Keratinocyte (primary cell): Measurements from ENCODE around the gene ACTG1. TPM values are rescaled to one million over a fixed set of nuclear protein-coding genes. Genes with fewer than 3 reads are reported as not detected.

ENCODE experiments used
- DNase-seq: peaks from one replicate; pipeline ENCODE4 v3.0.0-alpha.2; 2011; ENCODE audit warnings: low read depth, missing footprints, low spot score
- FAIRE-seq: peaks from 2 replicates; lab custom pipeline; 2011; peaks lifted over from hg19 to GRCh38; lab: Jason Lieb, UNC
- H2AFZ ChIP-seq: 2 replicates; pipeline ENCODE4 v1.6.0; 2012; ENCODE audit warnings: low read length, control low read depth, inconsistent platforms; ENCODE audit not compliant: control insufficient read depth
- H3K27ac ChIP-seq: 2 replicates; pipeline ENCODE4 v1.5.1; 2011; ENCODE audit warnings: low read length; ENCODE audit not compliant: control insufficient read depth, insufficient read depth
- H3K27me3 ChIP-seq: 3 replicates; pipeline ENCODE4 v1.6.0; 2011; ENCODE audit warnings: low read length; ENCODE audit not compliant: control insufficient read depth, insufficient read depth; ENCODE audit errors: extremely low read depth
- H3K36me3 ChIP-seq, 2 experiments: 2 replicates in 1 of 2; 3 replicates in 1 of 2; pipeline ENCODE4 v1.5.1; 2011; ENCODE audit warnings: low read length in 2 of 2, mild to moderate bottlenecking in 1 of 2; ENCODE audit not compliant: control insufficient read depth in 2 of 2, insufficient read depth in 2 of 2; ENCODE audit errors: extremely low read depth in 1 of 2
- H3K4me1 ChIP-seq: 3 replicates; pipeline ENCODE4 v1.5.1; 2011; ENCODE audit warnings: low read length; ENCODE audit not compliant: control insufficient read depth, insufficient read depth; ENCODE audit errors: extremely low read depth
- H3K4me2 ChIP-seq: 3 replicates; pipeline ENCODE4 v1.6.0; 2011; ENCODE audit warnings: low read depth, low read length; ENCODE audit not compliant: control insufficient read depth, insufficient read depth; ENCODE audit errors: extremely low read depth
- H3K4me3 ChIP-seq, 3 experiments: fragments of 200-600 bp in 1 of 3; sonication (generic) in 1 of 3; 2 replicates in 2 of 3; 3 replicates in 1 of 3; pipeline ENCODE4 v1.5.1; 2011 to 2016; ENCODE audit warnings: low read length in 3 of 3, mild to moderate bottlenecking in 3 of 3, control low read depth in 2 of 3, inconsistent platforms in 1 of 3, low read depth in 1 of 3, mixed read lengths in 1 of 3, mixed run types in 1 of 3, moderate library complexity in 1 of 3; ENCODE audit not compliant: control insufficient read depth in 2 of 3, insufficient read depth in 2 of 3; ENCODE audit errors: extremely low read depth in 1 of 3
- H3K79me2 ChIP-seq: 2 replicates; pipeline ENCODE4 v1.6.0; 2012; ENCODE audit warnings: low read length; ENCODE audit not compliant: control insufficient read depth, insufficient read depth
- H3K9ac ChIP-seq: 3 replicates; pipeline ENCODE4 v1.6.0; 2011; ENCODE audit warnings: low read length; ENCODE audit not compliant: control insufficient read depth, insufficient read depth; ENCODE audit errors: extremely low read depth
- H3K9me1 ChIP-seq: 3 replicates; pipeline ENCODE4 v1.6.0; 2011; ENCODE audit warnings: low read length; ENCODE audit not compliant: control insufficient read depth, insufficient read depth; ENCODE audit errors: extremely low read depth
- H3K9me3 ChIP-seq: 2 replicates; pipeline ENCODE4 v1.5.1; 2012; ENCODE audit warnings: low read depth, low read length; ENCODE audit not compliant: control insufficient read depth
- H4K20me1 ChIP-seq: 3 replicates; pipeline ENCODE4 v1.6.0; 2011; ENCODE audit warnings: low read length; ENCODE audit not compliant: control insufficient read depth, insufficient read depth; ENCODE audit errors: extremely low read depth
- EZH2 ChIP-seq: IDR thresholded peaks from one replicate; pipeline ENCODE4 v1.6.1; 2012; ENCODE audit warnings: inconsistent platforms, mild to moderate bottlenecking, low read length, moderate library complexity
- dilution Hi-C: fragments of 300-500 bp; cut with MboI; formaldehyde crosslinking; loops from one replicate; pipeline ENCODE4 v1.7.0; 2020; ENCODE audit warnings: low sequenced_read_pairs; ENCODE audit not compliant: extremely low pct_ligation_motif_present
- polyA plus RNA-seq, 5 experiments: library from polyadenylated mRNA; depleted of rRNA in 3 of 5; stranded (reverse) in 3 of 5; stranded (forward) in 1 of 5; unstranded in 1 of 5; fragments of >200 nt; gene quantifications; 1 replicate in 1 of 5; 2 replicates in 3 of 5; 3 replicates in 1 of 5; pipeline versions ENCODE4 v1.2.1 to v1.2.3, GENCODE V29; 2011 to 2012; ENCODE audit warnings: missing spikeins in 2 of 5, low read depth in 1 of 5, low replicate concordance in 1 of 5
- TF ChIP-seq, protein P1 (sequence below), 3 experiments: IDR thresholded peaks in 1 of 3; conservative IDR thresholded peaks in 1 of 3; optimal IDR thresholded peaks in 1 of 3; 2 replicates in 2 of 3; 3 replicates in 1 of 3; pipeline versions ENCODE3 to v1.5.1; 2011; ENCODE audit warnings: low read length in 3 of 3, mild to moderate bottlenecking in 3 of 3, moderate library complexity in 2 of 3, control low read depth in 1 of 3, inconsistent platforms in 1 of 3; ENCODE audit not compliant: insufficient read depth in 2 of 3; ENCODE audit errors: extremely low read depth in 1 of 3

The ACTG1 gene
- polyA plus RNA-seq, 1 donor (not counting 4 experiments of a cell fraction or from before 2014, with no cell fraction given) = 1,867 TPM

DNA sequence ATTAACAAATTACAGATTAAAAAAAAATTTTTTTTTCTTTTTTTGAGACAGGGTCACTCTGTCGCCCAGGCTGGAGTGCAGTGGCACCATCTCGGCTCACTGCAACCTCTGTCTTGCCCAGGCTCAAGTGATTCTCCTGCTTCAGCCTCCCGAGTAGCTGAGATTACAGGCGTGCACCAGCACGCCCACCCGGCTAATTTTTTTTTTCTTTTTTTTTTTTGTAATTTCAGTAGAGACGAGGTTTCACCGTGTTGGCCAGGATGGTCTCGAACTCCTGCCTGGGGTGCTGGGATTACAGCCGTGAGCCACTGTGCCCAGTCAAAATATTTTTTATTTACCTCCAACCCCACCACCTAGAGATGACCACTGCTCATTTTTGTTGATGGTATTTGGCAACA is 25.5 kb downstream of the ACTG1 start:
- H3K36me3 ChIP-seq = no peaks in the 10 kb centered on the region
- H3K27me3 ChIP-seq = peaks cover 26% of the 10 kb centered on the region
- dilution Hi-C loops = no loop called here
- H3K27ac ChIP-seq = no peak overlapping the region
- no peaks in the 10 kb centered on the region for H3K9me1 ChIP-seq
- no peak overlapping the region for H3K4me3 ChIP-seq
- DNase-seq = no peak
- no peak for FAIRE-seq
- H4K20me1 ChIP-seq = no peaks in the 10 kb centered on the region
- TF ChIP-seq EZH2 = no peak
- TF ChIP-seq, protein P1, sequence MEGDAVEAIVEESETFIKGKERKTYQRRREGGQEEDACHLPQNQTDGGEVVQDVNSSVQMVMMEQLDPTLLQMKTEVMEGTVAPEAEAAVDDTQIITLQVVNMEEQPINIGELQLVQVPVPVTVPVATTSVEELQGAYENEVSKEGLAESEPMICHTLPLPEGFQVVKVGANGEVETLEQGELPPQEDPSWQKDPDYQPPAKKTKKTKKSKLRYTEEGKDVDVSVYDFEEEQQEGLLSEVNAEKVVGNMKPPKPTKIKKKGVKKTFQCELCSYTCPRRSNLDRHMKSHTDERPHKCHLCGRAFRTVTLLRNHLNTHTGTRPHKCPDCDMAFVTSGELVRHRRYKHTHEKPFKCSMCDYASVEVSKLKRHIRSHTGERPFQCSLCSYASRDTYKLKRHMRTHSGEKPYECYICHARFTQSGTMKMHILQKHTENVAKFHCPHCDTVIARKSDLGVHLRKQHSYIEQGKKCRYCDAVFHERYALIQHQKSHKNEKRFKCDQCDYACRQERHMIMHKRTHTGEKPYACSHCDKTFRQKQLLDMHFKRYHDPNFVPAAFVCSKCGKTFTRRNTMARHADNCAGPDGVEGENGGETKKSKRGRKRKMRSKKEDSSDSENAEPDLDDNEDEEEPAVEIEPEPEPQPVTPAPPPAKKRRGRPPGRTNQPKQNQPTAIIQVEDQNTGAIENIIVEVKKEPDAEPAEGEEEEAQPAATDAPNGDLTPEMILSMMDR (optimal IDR thresholded peaks at IDR 0.05 in 1 of 3, IDR thresholded peaks at IDR 0.05 in 1 of 3, conservative IDR thresholded peaks at IDR 0.05 in 1 of 3; ENCODE audit: extremely low read depth in 1 of 3, insufficient read depth in 2 of 3, low read length in 3 of 3) = no peak
- no peak overlapping the region for H3K9ac ChIP-seq
- no peaks in the 10 kb centered on the region for H3K9me3 ChIP-seq
- H2AFZ ChIP-seq = no peak overlapping the region
- H3K4me1 ChIP-seq = peaks cover 4% of the 10 kb centered on the region
- H3K79me2 ChIP-seq = no peaks in the 10 kb centered on the region
- H3K4me2 ChIP-seq = peak overlapping the region; percentile 70

DNA sequence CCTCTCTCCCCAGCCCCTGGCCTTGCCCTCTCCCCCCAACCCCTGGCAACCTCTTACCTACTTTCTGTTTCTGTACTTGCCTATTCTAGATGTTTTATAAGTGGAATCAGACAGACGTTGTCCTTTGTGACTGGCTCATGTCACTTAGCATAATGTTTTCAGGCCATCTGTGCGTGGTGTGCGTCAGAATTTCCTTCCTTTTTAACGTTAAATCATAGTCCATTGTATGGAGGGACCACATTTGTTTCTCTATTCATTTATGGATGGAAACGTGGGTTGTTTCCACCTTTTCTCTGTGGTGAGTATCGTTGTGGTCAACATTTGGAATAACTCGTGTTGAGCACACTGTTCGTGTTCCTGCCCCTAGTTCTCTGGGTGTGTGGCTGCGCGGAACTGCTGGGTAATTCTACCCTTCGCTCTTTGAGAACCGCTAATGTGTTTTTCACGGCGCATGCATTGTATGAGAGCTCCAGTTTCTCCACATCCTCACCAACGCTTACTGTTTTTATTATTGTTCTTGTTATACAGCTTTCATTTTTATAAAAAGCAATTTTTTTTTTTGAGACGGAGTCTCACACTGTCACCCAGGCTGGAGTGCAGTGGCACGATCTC is 26.3 kb downstream of the ACTG1 start:
- dilution Hi-C loops = no loop called here

More for the DNA sequence above, 26.3 kb downstream of the ACTG1 start:
- Histone ChIP-seq H3K4me1 (peaks cover 4% of the 10 kb centered on the region), H3K36me3 (no peaks in the 10 kb centered on the region), H3K79me2 (no peaks in the 10 kb centered on the region), H4K20me1 (no peaks in the 10 kb centered on the region), H3K9ac (no peak overlapping the region), H3K27ac (no peak overlapping the region), H3K27me3 (peaks cover 29% of the 10 kb centered on the region), H3K4me2 (no peak overlapping the region), H3K9me3 (no peaks in the 10 kb centered on the region), H2AFZ (no peak overlapping the region), H3K9me1 (no peaks in the 10 kb centered on the region), H3K4me3 (no peak overlapping the region)
- DNase-seq (no peak), FAIRE-seq (no peak)
- TF ChIP-seq, protein P1 (optimal IDR thresholded peaks at IDR 0.05 in 1 of 3, IDR thresholded peaks at IDR 0.05 in 1 of 3, conservative IDR thresholded peaks at IDR 0.05 in 1 of 3; ENCODE audit: extremely low read depth in 1 of 3, insufficient read depth in 2 of 3, low read length in 3 of 3) = no peak
- no peak for TF ChIP-seq EZH2
